GM12878 (cell line): Measurements from ENCODE around the gene SPRY1. TPM values are rescaled to one million over a fixed set of nuclear protein-coding genes. Genes with fewer than 3 reads are reported as not detected.

ENCODE experiments used
- ATAC-seq: fragments of 200-7000 bp; cut with Tn5 transposase; 3 replicates; pipeline ENCODE4 v1.9.1; 2020; ENCODE audit warnings: mild to moderate bottlenecking, moderate library complexity
- BruUV-seq: library from RNA; stranded (reverse); fragments of 400-500 nt; replicated peaks from 2 replicates; lab custom pipeline; 2021; lab: Mats Ljungman, UMichigan
- CTCF ChIA-PET: fragments of 300-600 bp; sonication (Branson Sonifier 250); formaldehyde crosslinking; extraction: SDS; loops from one replicate; lab custom pipeline; 2021; ENCODE audit warnings: inconsistent platforms; lab: Yijun Ruan, JAX
- POLR2A ChIA-PET: fragments of 350-600 bp; formaldehyde crosslinking; extraction: SDS; loops from one replicate; lab custom pipeline; 2021; ENCODE audit warnings: inconsistent platforms; lab: Charles Lee
- RAD21 ChIA-PET: fragments of 300-600 bp; sonication (Branson Sonifier 250); formaldehyde crosslinking; loops from one replicate; lab custom pipeline; 2023; ENCODE audit warnings: antibody characterized with exemption; ENCODE audit not compliant: unreplicated experiment; lab: Charles Lee
- SMC1A ChIA-PET: fragments of 300-600 bp; sonication (Branson Sonifier 250); formaldehyde crosslinking; loops from one replicate; lab custom pipeline; 2023; ENCODE audit not compliant: unreplicated experiment, uncharacterized antibody; lab: Charles Lee
- DNase-seq: peaks from one replicate; pipeline ENCODE4 v3.0.0-alpha.2; 2011; ENCODE audit warnings: low read depth, low spot score
- FAIRE-seq: peaks from 3 replicates; lab custom pipeline; 2011; peaks lifted over from hg19 to GRCh38; lab: Jason Lieb, UNC
- H2AFZ ChIP-seq: 2 replicates; pipeline ENCODE4 v1.6.0; 2011; ENCODE audit warnings: low read depth, low read length, control low read depth; ENCODE audit not compliant: control insufficient read depth
- H3K27ac ChIP-seq: 2 replicates; pipeline ENCODE4 v1.5.1; 2011; ENCODE audit warnings: control low read depth; ENCODE audit not compliant: control insufficient read depth, insufficient read depth
- H3K27me3 ChIP-seq, 2 experiments: replicated peaks in 1 of 2; 2 replicates each; pipeline versions ENCODE4 v1.6.0 to v1.6.1; 2011; ENCODE audit warnings: low read length in 1 of 2; ENCODE audit not compliant: control insufficient read depth in 2 of 2, insufficient read depth in 2 of 2
- H3K36me3 ChIP-seq, 2 experiments: 2 replicates each; pipeline ENCODE4 v1.5.1; 2011; ENCODE audit warnings: low read length in 1 of 2; ENCODE audit not compliant: control insufficient read depth in 2 of 2, insufficient read depth in 2 of 2
- H3K4me1 ChIP-seq: 2 replicates; pipeline ENCODE4 v1.6.1; 2011; ENCODE audit warnings: mild to moderate bottlenecking, low read length, moderate library complexity, mixed read lengths; ENCODE audit not compliant: control insufficient read depth, insufficient read depth
- H3K4me2 ChIP-seq: 2 replicates; pipeline ENCODE4 v1.6.0; 2011; ENCODE audit warnings: control low read depth; ENCODE audit not compliant: control insufficient read depth, insufficient read depth
- H3K4me3 ChIP-seq: fragments of 200-600 bp; sonication (generic); 2 replicates; pipeline ENCODE4 v1.5.1; 2016
- H3K79me2 ChIP-seq: 2 replicates; pipeline ENCODE4 v1.6.0; 2011; ENCODE audit warnings: low read length; ENCODE audit not compliant: control insufficient read depth, insufficient read depth
- H3K9ac ChIP-seq: 2 replicates; pipeline ENCODE4 v1.8.0; 2011; ENCODE audit warnings: low read length, control low read depth, mixed read lengths; ENCODE audit not compliant: control insufficient read depth, insufficient read depth
- H3K9me3 ChIP-seq: replicated peaks from 3 replicates; pipeline ENCODE4 v1.5.1; 2011; ENCODE audit warnings: mild to moderate bottlenecking, low read length; ENCODE audit not compliant: control insufficient read depth, insufficient read depth
- H4K20me1 ChIP-seq: 2 replicates; pipeline ENCODE4 v1.6.0; 2011; ENCODE audit not compliant: control insufficient read depth, insufficient read depth
- CREM ChIP-seq: IDR thresholded peaks from 2 replicates; pipeline ENCODE4 v1.6.1; 2014; ENCODE audit warnings: antibody characterized with exemption, low read depth
- IKZF2 ChIP-seq, 2 experiments: fragments of 450-650 bp; IDR thresholded peaks; 2 replicates each; pipeline ENCODE4 v1.6.1; 2017; ENCODE audit warnings: mild to moderate bottlenecking in 2 of 2, moderate library complexity in 2 of 2
- JUND ChIP-seq: IDR thresholded peaks from 2 replicates; pipeline ENCODE4 v1.6.1; 2012; ENCODE audit warnings: low read depth, mild to moderate bottlenecking, low read length, improper control_type of control experiment, moderate library complexity
- MTA3 ChIP-seq: IDR thresholded peaks from 2 replicates; pipeline ENCODE4 v1.6.1; 2012; ENCODE audit warnings: low read length, inconsistent platforms, borderline replicate concordance
- SP1 ChIP-seq: IDR thresholded peaks from one replicate; pipeline ENCODE4 v1.6.1; 2011; ENCODE audit warnings: low read depth, low read length
- TCF12 ChIP-seq: IDR thresholded peaks from 2 replicates; pipeline ENCODE4 v1.6.1; 2011; ENCODE audit warnings: low read depth, mild to moderate bottlenecking, low read length
- YY1 ChIP-seq: IDR thresholded peaks from 2 replicates; pipeline ENCODE4 v1.6.1; 2011; ENCODE audit warnings: low read depth, mild to moderate bottlenecking, low read length
- WGBS: methylation state at CpG from one replicate; pipeline ENCODE4 v1.1.6; 2016; ENCODE audit warnings: low lambda C conversion rate; ENCODE audit not compliant: insufficient replicate concordance, insufficient coverage; ENCODE audit errors: missing lambda C conversion rate; 5-methylcytosine and 5-hydroxymethylcytosine counted together
- in situ Hi-C: fragments of 300-500 bp; cut with MboI; formaldehyde crosslinking; loops from 9 replicates; pipeline ENCODE4 v1.14.3; 2018; ENCODE audit warnings: mixed read lengths
- intact Hi-C: fragments of 100-400 bp; cut with micrococcal nuclease; formaldehyde crosslinking; loops from one replicate; pipeline ENCODE4 v1.14.2; 2022; ENCODE audit not compliant: unreplicated experiment
- polyA plus RNA-seq, 11 experiments: library from polyadenylated mRNA; depleted of rRNA in 4 of 11; unstranded in 6 of 11; stranded (reverse) in 5 of 11; fragments of >200 nt; fragmentation: Nextera tagmentation in 4 of 11; fragmentation: Illumina TruSeq in 1 of 11; extraction: Ambion mirVana in 4 of 11; extraction: Trizol in 1 of 11; gene quantifications; 1 replicate in 1 of 11; 2 replicates in 10 of 11; pipeline versions ENCODE4 v1.2.1 to v1.2.3, GENCODE V29; 2011 to 2016; ENCODE audit warnings: inconsistent platforms in 2 of 11, missing spikeins in 2 of 11, low read depth in 1 of 11
- total RNA-seq, 4 experiments: library from RNA; depleted of rRNA in 3 of 4; stranded (reverse); fragments of >200 nt in 3 of 4; fragmentation: Illumina TruSeq in 1 of 4; extraction: Trizol in 1 of 4; gene quantifications; 2 replicates each; pipeline versions ENCODE4 v1.2.1 to v1.2.3, GENCODE V29; 2013 to 2021
- TF ChIP-seq, protein P1 (sequence below): IDR thresholded peaks from 2 replicates; pipeline ENCODE4 v1.6.1; 2012; ENCODE audit warnings: low read length, inconsistent platforms
- TF ChIP-seq, protein P2 (sequence below): IDR thresholded peaks from 2 replicates; pipeline ENCODE4 v1.6.1; 2012; ENCODE audit warnings: improper control_type of control experiment, low read depth, low read length; ENCODE audit not compliant: insufficient replicate concordance
- TF ChIP-seq, protein P3 (sequence below): fragments of 450-650 bp; IDR thresholded peaks from 2 replicates; pipeline ENCODE4 v1.6.1; 2017; ENCODE audit warnings: mild to moderate bottlenecking, moderate library complexity

The SPRY1 gene
- total and polyA plus RNA-seq, 10 of the 15 experiments (the other 5 are each of a cell fraction or from before 2014, with no cell fraction given): 0.05 to 5.7 (median 0.23) TPM; not detected in 2

GRCh38 chr4:123353656-123354055 is 42.9 kb upstream of the SPRY1 start (continued):
- TF ChIP-seq, protein P1, sequence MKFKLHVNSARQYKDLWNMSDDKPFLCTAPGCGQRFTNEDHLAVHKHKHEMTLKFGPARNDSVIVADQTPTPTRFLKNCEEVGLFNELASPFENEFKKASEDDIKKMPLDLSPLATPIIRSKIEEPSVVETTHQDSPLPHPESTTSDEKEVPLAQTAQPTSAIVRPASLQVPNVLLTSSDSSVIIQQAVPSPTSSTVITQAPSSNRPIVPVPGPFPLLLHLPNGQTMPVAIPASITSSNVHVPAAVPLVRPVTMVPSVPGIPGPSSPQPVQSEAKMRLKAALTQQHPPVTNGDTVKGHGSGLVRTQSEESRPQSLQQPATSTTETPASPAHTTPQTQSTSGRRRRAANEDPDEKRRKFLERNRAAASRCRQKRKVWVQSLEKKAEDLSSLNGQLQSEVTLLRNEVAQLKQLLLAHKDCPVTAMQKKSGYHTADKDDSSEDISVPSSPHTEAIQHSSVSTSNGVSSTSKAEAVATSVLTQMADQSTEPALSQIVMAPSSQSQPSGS: no peak
- TF ChIP-seq IKZF2 (IDR thresholded peaks at IDR 0.05) (no peak), SP1 (no peak), JUND (no peak)

GRCh38 chr4:123354701-123355100 is 41.9 kb upstream of the SPRY1 start:
- Histone ChIP-seq H4K20me1 (no peaks in the 10 kb centered on the region), H3K9me3 (no peaks in the 10 kb centered on the region), H3K36me3 (no peaks in the 10 kb centered on the region), H3K79me2 (no peaks in the 10 kb centered on the region), H3K27ac (no peak overlapping the region), H3K4me3 (no peak overlapping the region), H2AFZ (no peak overlapping the region), H3K4me1 (no peaks in the 10 kb centered on the region), H3K27me3 (no peaks in the 10 kb centered on the region), H3K9ac (no peak overlapping the region), H3K4me2 (no peak overlapping the region)
- in situ Hi-C loops (no loop called here), intact Hi-C loops (no loop called here)
- no peak for DNase-seq
- 31% methylated on average over 5 of the region's 5 CpGs for WGBS
- no TSS peak for BruUV-seq
- no peak for ATAC-seq
- no peak for FAIRE-seq
- ChIA-PET CTCF (no interaction called here), RAD21 (no interaction called here), SMC1A (no interaction called here), POLR2A (no interaction called here)
- no peak for TF ChIP-seq YY1
- no peak for TF ChIP-seq CREM
- TF ChIP-seq TCF12: no peak
- no peak for TF ChIP-seq MTA3
- TF ChIP-seq, protein P2, sequence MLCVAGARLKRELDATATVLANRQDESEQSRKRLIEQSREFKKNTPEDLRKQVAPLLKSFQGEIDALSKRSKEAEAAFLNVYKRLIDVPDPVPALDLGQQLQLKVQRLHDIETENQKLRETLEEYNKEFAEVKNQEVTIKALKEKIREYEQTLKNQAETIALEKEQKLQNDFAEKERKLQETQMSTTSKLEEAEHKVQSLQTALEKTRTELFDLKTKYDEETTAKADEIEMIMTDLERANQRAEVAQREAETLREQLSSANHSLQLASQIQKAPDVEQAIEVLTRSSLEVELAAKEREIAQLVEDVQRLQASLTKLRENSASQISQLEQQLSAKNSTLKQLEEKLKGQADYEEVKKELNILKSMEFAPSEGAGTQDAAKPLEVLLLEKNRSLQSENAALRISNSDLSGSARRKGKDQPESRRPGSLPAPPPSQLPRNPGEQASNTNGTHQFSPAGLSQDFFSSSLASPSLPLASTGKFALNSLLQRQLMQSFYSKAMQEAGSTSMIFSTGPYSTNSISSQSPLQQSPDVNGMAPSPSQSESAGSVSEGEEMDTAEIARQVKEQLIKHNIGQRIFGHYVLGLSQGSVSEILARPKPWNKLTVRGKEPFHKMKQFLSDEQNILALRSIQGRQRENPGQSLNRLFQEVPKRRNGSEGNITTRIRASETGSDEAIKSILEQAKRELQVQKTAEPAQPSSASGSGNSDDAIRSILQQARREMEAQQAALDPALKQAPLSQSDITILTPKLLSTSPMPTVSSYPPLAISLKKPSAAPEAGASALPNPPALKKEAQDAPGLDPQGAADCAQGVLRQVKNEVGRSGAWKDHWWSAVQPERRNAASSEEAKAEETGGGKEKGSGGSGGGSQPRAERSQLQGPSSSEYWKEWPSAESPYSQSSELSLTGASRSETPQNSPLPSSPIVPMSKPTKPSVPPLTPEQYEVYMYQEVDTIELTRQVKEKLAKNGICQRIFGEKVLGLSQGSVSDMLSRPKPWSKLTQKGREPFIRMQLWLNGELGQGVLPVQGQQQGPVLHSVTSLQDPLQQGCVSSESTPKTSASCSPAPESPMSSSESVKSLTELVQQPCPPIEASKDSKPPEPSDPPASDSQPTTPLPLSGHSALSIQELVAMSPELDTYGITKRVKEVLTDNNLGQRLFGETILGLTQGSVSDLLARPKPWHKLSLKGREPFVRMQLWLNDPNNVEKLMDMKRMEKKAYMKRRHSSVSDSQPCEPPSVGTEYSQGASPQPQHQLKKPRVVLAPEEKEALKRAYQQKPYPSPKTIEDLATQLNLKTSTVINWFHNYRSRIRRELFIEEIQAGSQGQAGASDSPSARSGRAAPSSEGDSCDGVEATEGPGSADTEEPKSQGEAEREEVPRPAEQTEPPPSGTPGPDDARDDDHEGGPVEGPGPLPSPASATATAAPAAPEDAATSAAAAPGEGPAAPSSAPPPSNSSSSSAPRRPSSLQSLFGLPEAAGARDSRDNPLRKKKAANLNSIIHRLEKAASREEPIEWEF: no peak
- TF ChIP-seq, protein P3, sequence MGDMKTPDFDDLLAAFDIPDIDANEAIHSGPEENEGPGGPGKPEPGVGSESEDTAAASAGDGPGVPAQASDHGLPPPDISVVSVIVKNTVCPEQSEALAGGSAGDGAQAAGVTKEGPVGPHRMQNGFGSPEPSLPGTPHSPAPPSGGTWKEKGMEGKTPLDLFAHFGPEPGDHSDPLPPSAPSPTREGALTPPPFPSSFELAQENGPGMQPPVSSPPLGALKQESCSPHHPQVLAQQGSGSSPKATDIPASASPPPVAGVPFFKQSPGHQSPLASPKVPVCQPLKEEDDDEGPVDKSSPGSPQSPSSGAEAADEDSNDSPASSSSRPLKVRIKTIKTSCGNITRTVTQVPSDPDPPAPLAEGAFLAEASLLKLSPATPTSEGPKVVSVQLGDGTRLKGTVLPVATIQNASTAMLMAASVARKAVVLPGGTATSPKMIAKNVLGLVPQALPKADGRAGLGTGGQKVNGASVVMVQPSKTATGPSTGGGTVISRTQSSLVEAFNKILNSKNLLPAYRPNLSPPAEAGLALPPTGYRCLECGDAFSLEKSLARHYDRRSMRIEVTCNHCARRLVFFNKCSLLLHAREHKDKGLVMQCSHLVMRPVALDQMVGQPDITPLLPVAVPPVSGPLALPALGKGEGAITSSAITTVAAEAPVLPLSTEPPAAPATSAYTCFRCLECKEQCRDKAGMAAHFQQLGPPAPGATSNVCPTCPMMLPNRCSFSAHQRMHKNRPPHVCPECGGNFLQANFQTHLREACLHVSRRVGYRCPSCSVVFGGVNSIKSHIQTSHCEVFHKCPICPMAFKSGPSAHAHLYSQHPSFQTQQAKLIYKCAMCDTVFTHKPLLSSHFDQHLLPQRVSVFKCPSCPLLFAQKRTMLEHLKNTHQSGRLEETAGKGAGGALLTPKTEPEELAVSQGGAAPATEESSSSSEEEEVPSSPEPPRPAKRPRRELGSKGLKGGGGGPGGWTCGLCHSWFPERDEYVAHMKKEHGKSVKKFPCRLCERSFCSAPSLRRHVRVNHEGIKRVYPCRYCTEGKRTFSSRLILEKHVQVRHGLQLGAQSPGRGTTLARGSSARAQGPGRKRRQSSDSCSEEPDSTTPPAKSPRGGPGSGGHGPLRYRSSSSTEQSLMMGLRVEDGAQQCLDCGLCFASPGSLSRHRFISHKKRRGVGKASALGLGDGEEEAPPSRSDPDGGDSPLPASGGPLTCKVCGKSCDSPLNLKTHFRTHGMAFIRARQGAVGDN: no peak
